ENCODE results near the gene GALNT15.

GALNT15 gene

DNA sequence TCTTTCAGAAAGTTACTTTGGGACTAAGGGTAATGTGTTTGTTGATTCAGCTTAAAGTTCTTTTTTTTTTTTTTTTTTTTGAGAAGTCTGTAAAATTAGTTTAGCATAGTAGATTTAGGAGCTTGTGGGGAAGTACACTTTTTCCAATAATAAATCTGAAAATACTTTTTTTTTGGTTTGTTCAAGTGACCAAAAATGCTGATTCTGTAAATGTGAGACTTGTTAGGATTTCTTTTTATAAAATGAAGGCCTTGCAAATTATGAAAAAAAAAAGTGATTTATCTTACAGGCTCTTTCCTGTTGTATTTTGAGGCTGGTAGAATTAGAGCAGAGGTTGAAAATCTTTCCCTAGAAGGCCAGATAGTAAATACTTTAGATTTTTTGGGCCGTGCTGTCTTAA is 98.1 kb downstream of the GALNT15 start:
- H3K4me3 ChIP-seq (ENCODE audit: low read depth, low read length), result no peak overlapping the region
- TF ChIP-seq, protein P1, sequence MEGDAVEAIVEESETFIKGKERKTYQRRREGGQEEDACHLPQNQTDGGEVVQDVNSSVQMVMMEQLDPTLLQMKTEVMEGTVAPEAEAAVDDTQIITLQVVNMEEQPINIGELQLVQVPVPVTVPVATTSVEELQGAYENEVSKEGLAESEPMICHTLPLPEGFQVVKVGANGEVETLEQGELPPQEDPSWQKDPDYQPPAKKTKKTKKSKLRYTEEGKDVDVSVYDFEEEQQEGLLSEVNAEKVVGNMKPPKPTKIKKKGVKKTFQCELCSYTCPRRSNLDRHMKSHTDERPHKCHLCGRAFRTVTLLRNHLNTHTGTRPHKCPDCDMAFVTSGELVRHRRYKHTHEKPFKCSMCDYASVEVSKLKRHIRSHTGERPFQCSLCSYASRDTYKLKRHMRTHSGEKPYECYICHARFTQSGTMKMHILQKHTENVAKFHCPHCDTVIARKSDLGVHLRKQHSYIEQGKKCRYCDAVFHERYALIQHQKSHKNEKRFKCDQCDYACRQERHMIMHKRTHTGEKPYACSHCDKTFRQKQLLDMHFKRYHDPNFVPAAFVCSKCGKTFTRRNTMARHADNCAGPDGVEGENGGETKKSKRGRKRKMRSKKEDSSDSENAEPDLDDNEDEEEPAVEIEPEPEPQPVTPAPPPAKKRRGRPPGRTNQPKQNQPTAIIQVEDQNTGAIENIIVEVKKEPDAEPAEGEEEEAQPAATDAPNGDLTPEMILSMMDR (conservative IDR thresholded peaks at IDR 0.05; ENCODE audit: low read depth, low read length), result no peak
- DNase-seq (ENCODE audit: low read depth), result no peak

DNA sequence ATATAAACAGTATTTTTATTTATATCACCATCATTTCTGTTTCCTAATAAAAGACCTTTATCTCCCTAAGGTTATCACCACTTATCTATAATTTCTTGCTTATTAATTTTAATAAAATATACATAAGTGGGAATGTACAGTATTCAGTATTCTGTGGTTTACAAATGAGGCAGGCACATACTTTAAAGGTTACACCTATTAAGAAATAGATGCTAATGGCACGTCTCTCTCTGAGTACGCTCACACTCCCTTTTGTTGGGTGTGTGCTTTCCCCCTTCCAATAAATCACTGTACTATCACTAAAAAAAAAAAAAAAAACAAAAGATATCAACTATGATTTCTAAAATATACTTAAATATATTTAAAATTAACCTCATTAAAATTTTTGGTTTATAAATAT is 99.4 kb downstream of the GALNT15 start:
- TF ChIP-seq, protein P1 (conservative IDR thresholded peaks at IDR 0.05; ENCODE audit: low read depth, low read length), result no peak
- no peak overlapping the region for H3K4me3 ChIP-seq (ENCODE audit: low read depth, low read length)
- DNase-seq (ENCODE audit: low read depth), result no peak

DNA sequence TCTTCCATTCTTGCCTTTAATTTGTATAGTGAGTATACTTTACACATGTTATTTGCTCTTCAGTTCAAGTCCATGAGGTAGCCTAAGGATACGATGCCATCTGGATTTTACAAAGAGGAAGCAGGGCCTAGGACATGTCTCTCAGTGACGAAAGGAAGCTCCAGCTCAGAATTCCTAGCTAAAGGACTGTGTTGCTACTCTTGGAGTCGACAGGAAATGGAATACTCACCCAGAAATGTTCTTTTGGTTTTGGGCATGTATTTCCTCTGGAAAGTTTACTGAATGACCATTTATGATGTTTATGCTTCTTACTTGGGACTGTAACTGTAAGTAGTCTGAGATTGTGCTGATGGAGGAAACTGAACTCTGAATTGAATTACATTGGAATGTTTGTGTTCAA is 103.0 kb downstream of the GALNT15 start:
- no peak overlapping the region for H3K4me3 ChIP-seq (ENCODE audit: low read depth, low read length)

DNA sequence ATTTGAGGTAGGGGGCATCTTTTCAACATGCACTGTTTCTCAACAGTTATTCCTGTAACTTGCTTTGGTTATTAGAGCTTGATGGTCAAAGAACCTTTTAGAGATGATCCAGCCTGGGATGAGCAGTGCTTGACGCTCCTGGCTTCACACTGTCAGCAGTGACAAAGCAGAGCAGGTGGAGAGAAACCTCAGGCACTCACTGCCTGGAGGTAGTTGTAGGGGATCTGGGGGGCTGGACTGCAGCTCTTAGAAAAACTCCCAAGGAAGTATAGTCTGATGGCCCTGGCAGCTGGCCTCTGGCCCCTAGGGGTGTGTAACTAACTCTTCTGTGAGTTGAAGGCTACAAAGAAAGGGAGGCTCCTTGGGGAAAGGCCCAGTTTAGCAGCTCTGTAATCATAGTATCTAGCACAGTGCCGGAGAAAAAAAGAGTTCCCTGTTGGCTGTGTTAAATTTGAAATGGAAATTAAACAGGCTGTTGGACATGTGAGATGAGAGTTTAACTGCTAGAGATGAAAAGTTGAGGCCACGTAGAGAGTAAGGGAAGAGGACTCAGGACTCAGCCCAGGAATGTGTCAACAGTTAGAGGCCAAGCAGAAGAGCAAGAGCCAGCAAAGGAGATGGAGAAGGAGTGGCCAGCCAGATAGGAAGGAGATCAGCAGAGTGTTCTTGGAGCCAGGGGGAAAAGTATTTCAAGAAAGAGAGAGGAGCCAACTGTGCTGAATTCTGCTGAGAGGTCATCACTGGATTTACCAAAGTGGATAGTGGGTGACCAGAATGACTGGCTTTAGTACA is 104.7 kb downstream of the GALNT15 start:
- TF ChIP-seq, protein P1 (conservative IDR thresholded peaks at IDR 0.05; ENCODE audit: low read depth, low read length), result no peak
- no peak overlapping the region for H3K4me3 ChIP-seq (ENCODE audit: low read depth, low read length)
- DNase-seq (ENCODE audit: low read depth), result no peak

More for the DNA sequence above, 103.0 kb downstream of the GALNT15 start:
- DNase-seq (ENCODE audit: low read depth), result no peak
- TF ChIP-seq, protein P1 (conservative IDR thresholded peaks at IDR 0.05; ENCODE audit: low read depth, low read length), result no peak

DNA sequence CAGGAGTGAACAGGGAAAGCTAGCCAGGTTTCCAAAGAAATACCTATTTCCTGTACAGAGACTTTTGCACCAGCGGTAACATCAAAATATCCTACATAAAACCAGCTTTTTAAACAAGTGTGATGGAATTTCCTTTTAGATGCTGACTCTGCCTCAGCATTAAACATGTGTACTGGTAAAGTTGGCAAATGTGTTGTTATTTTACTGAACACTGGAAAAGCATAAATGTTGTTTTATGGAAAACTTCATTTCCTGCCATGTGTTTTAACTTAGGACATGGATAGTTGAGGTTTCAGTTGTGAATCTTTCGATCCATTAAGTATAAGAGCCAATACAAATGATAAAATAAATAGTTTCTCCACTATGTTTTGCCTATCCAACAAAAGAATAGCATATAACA is 106.2 kb downstream of the GALNT15 start:
- TF ChIP-seq, protein P1 (conservative IDR thresholded peaks at IDR 0.05; ENCODE audit: low read depth, low read length), result no peak
- no peak overlapping the region for H3K4me3 ChIP-seq (ENCODE audit: low read depth, low read length)
- DNase-seq (ENCODE audit: low read depth), result no peak

All from choroid plexus epithelial cell (primary cell).